Astrocyte (in vitro differentiated cells and primary cell): ENCODE data around the gene CD82. TPM values are rescaled to one million over a fixed set of nuclear protein-coding genes. Genes with fewer than 3 reads are reported as not detected.

Experiments
- DNase-seq: peaks from one replicate; pipeline ENCODE4 v3.0.0-alpha.2; 2010; ENCODE audit warnings: low read depth
- FAIRE-seq: peaks from 2 replicates; lab custom pipeline; 2011; peaks lifted over from hg19 to GRCh38; lab: Jason Lieb, UNC
- H2AFZ ChIP-seq: 2 replicates; pipeline ENCODE4 v1.6.0; 2012; ENCODE audit warnings: low read depth, low read length, inconsistent platforms
- H3K27ac ChIP-seq: 2 replicates; pipeline ENCODE4 v1.5.1; 2011; ENCODE audit warnings: low read depth, low read length, inconsistent platforms
- H3K27me3 ChIP-seq: 2 replicates; pipeline ENCODE4 v1.6.0; 2011; ENCODE audit warnings: low read length, inconsistent platforms; ENCODE audit not compliant: insufficient read depth
- H3K36me3 ChIP-seq: 2 replicates; pipeline ENCODE4 v1.5.1; 2011; ENCODE audit warnings: low read length, inconsistent platforms; ENCODE audit not compliant: insufficient read depth
- H3K4me1 ChIP-seq: 2 replicates; pipeline ENCODE4 v1.5.1; 2011; ENCODE audit warnings: low read length, inconsistent platforms; ENCODE audit not compliant: insufficient read depth
- H3K4me2 ChIP-seq: 2 replicates; pipeline ENCODE4 v1.6.0; 2012; ENCODE audit warnings: low read length, inconsistent platforms
- H3K4me3 ChIP-seq: 2 replicates; pipeline ENCODE4 v1.5.1; 2011; ENCODE audit warnings: low read depth, mild to moderate bottlenecking, low read length, inconsistent platforms; ENCODE audit not compliant: insufficient read depth
- H3K79me2 ChIP-seq: 2 replicates; pipeline ENCODE4 v1.6.0; 2012; ENCODE audit warnings: mild to moderate bottlenecking, low read length, inconsistent platforms; ENCODE audit not compliant: insufficient read depth
- H3K9ac ChIP-seq: 2 replicates; pipeline ENCODE4 v1.6.0; 2012; ENCODE audit warnings: mild to moderate bottlenecking, low read length, inconsistent platforms
- H3K9me3 ChIP-seq: 2 replicates; pipeline ENCODE4 v1.5.1; 2012; ENCODE audit warnings: low read depth, mild to moderate bottlenecking, low read length, inconsistent platforms; ENCODE audit not compliant: insufficient read depth
- H4K20me1 ChIP-seq: 2 replicates; pipeline ENCODE4 v1.6.0; 2012; ENCODE audit warnings: low read length, inconsistent platforms; ENCODE audit not compliant: insufficient read depth
- H3K27ac Mint-ChIP-seq: one replicate; pipeline ENCODE4 v1.8.0; 2021; ENCODE audit warnings: mild to moderate bottlenecking, mixed read lengths; ENCODE audit not compliant: unreplicated experiment
- H3K27me3 Mint-ChIP-seq: one replicate; pipeline ENCODE4 v1.8.0; 2021; ENCODE audit warnings: low read depth, mixed read lengths; ENCODE audit not compliant: unreplicated experiment
- H3K36me3 Mint-ChIP-seq: one replicate; pipeline ENCODE4 v1.8.0; 2021; ENCODE audit warnings: low read depth, mixed read lengths; ENCODE audit not compliant: unreplicated experiment
- H3K4me1 Mint-ChIP-seq: one replicate; pipeline ENCODE4 v1.8.0; 2021; ENCODE audit warnings: low read depth, mixed read lengths; ENCODE audit not compliant: unreplicated experiment
- H3K4me3 Mint-ChIP-seq: one replicate; pipeline ENCODE4 v1.8.0; 2021; ENCODE audit warnings: mild to moderate bottlenecking, moderate library complexity, mixed read lengths; ENCODE audit not compliant: unreplicated experiment
- H3K9me3 Mint-ChIP-seq: one replicate; pipeline ENCODE4 v1.8.0; 2021; ENCODE audit warnings: mild to moderate bottlenecking, mixed read lengths; ENCODE audit not compliant: unreplicated experiment
- CTCF ChIP-seq: IDR thresholded peaks from 2 replicates; pipeline ENCODE4 v1.5.1; 2011; ENCODE audit warnings: low read depth, mild to moderate bottlenecking, inconsistent platforms, low read length, moderate library complexity; ENCODE audit not compliant: insufficient read depth
- EZH2 ChIP-seq: IDR thresholded peaks from 2 replicates; pipeline ENCODE4 v1.6.1; 2012; ENCODE audit warnings: mild to moderate bottlenecking, low read length, inconsistent platforms; ENCODE audit not compliant: insufficient read depth
- total RNA-seq: library from RNA; stranded (reverse); gene quantifications from 2 replicates; pipeline ENCODE4 v1.2.1, GENCODE V29; 2021

The CD82 gene
- total RNA-seq, 1 donor from 2014 or later: 74.5 TPM

- Mint-ChIP-seq H3K36me3 (peaks cover 2% of the 10 kb centered on the region), H3K27me3 (peaks cover 63% of the 10 kb centered on the region), H3K9me3 (peaks cover 4% of the 10 kb centered on the region), H3K4me1 (peaks cover 8% of the 10 kb centered on the region), H3K4me3 (no peak overlapping the region), H3K27ac (no peak overlapping the region)
- no peaks in the 10 kb centered on the region for H4K20me1 ChIP-seq
- DNase-seq: peak; percentile 36
- peaks cover 3% of the 10 kb centered on the region for H3K27me3 ChIP-seq
- H3K36me3 ChIP-seq: no peaks in the 10 kb centered on the region
- TF ChIP-seq CTCF: no peak
- H3K79me2 ChIP-seq: no peaks in the 10 kb centered on the region
- no peaks in the 10 kb centered on the region for H3K9me3 ChIP-seq
- no peak overlapping the region for H2AFZ ChIP-seq
- H3K4me2 ChIP-seq: no peak overlapping the region
- no peak overlapping the region for H3K9ac ChIP-seq
- H3K4me3 ChIP-seq: no peak overlapping the region
- no peak overlapping the region for H3K27ac ChIP-seq
- H3K4me1 ChIP-seq: peaks cover 6% of the 10 kb centered on the region
- FAIRE-seq: no peak
These were observed 58.4 kb downstream of the CD82 start for GRCh38 chr11:44623731-44624491.

- Mint-ChIP-seq H3K9me3 (peaks cover 5% of the 10 kb centered on the region), H3K27me3 (peaks cover 70% of the 10 kb centered on the region), H3K4me3 (no peak overlapping the region), H3K4me1 (peaks cover 8% of the 10 kb centered on the region), H3K36me3 (peaks cover 2% of the 10 kb centered on the region), H3K27ac (no peak overlapping the region)
- Histone ChIP-seq H3K79me2 (no peaks in the 10 kb centered on the region), H3K9ac (no peak overlapping the region), H3K27me3 (peaks cover 8% of the 10 kb centered on the region), H3K9me3 (no peaks in the 10 kb centered on the region), H3K4me3 (no peak overlapping the region), H4K20me1 (no peaks in the 10 kb centered on the region), H3K27ac (no peak overlapping the region), H3K36me3 (no peaks in the 10 kb centered on the region), H3K4me1 (peaks cover 6% of the 10 kb centered on the region), H2AFZ (no peak overlapping the region), H3K4me2 (no peak overlapping the region)
- FAIRE-seq (no peak), DNase-seq (no peak)
- no peak for TF ChIP-seq EZH2
- TF ChIP-seq CTCF: no peak
These were observed 59.3 kb downstream of the CD82 start for GRCh38 chr11:44624761-44625221.
